HepG2 (cell line): Measurements from ENCODE around the gene SLC25A11. TPM values are rescaled to one million over a fixed set of nuclear protein-coding genes. Genes with fewer than 3 reads are reported as not detected.

ENCODE experiments used
- AKAP8 ChIP-seq: sonication (generic); formaldehyde crosslinking; IDR thresholded peaks from 2 replicates; pipeline ENCODE4 v1.5.1; 2020; ENCODE audit warnings: mild to moderate bottlenecking, missing genetic modification reagents
- BCL6 ChIP-seq: IDR thresholded peaks from 2 replicates; pipeline ENCODE4 v1.6.1; 2016; ENCODE audit warnings: missing genetic modification reagents, missing compliant biosample characterization
- CBFB ChIP-seq: sonication (generic); formaldehyde crosslinking; IDR thresholded peaks from 2 replicates; pipeline ENCODE4 v1.4.0; 2020; ENCODE audit warnings: missing genetic modification reagents
- EEA1 ChIP-seq: sonication (generic); formaldehyde crosslinking; IDR thresholded peaks from 2 replicates; pipeline ENCODE4 v1.5.1; 2020; ENCODE audit warnings: mild to moderate bottlenecking, missing genetic modification reagents, borderline replicate concordance
- ELF1 ChIP-seq: sonication (generic); formaldehyde crosslinking; IDR thresholded peaks from 2 replicates; pipeline ENCODE4 v1.4.0; 2020; ENCODE audit warnings: missing genetic modification reagents
- FOXA3 ChIP-seq: IDR thresholded peaks from 2 replicates; pipeline ENCODE4 v1.6.1; 2016; ENCODE audit warnings: missing genetic modification reagents, missing compliant biosample characterization
- FOXK2 ChIP-seq: fragments of 450-650 bp; IDR thresholded peaks from 2 replicates; pipeline ENCODE4 v1.6.1; 2016
- GATAD1 ChIP-seq: IDR thresholded peaks from 2 replicates; pipeline ENCODE4 v1.6.1; 2016; ENCODE audit warnings: missing genetic modification reagents, missing compliant biosample characterization
- NCOR1 ChIP-seq: fragments of 200-600 bp; sonication (generic); IDR thresholded peaks from 2 replicates; pipeline ENCODE4 v1.7.0; 2017; ENCODE audit warnings: antibody characterized with exemption, low read length, borderline replicate concordance
- NFE2L2 ChIP-seq: fragments of 150-350 bp; IDR thresholded peaks from 2 replicates; pipeline ENCODE4 v1.6.1; 2014; ENCODE audit warnings: low read length
- SMAD3 ChIP-seq: sonication (generic); formaldehyde crosslinking; IDR thresholded peaks from 2 replicates; pipeline ENCODE4 v1.4.0; 2020; ENCODE audit warnings: missing genetic modification reagents
- SRY ChIP-seq: sonication (generic); formaldehyde crosslinking; IDR thresholded peaks from 2 replicates; pipeline ENCODE4 v1.8.0; 2022; ENCODE audit warnings: mild to moderate bottlenecking, missing genetic modification reagents
- TEAD3 ChIP-seq: optimal IDR thresholded peaks from 2 replicates; pipeline ENCODE3; 2016; ENCODE audit warnings: borderline replicate concordance
- TGIF2 ChIP-seq: IDR thresholded peaks from 2 replicates; pipeline ENCODE4 v1.6.1; 2016; ENCODE audit warnings: control low read depth, missing compliant biosample characterization
- ZNF33B ChIP-seq: sonication (generic); formaldehyde crosslinking; IDR thresholded peaks from 2 replicates; pipeline ENCODE4 v1.5.1; 2020; ENCODE audit warnings: mild to moderate bottlenecking, missing genetic modification reagents
- ZNF441 ChIP-seq: sonication (generic); formaldehyde crosslinking; IDR thresholded peaks from 2 replicates; pipeline ENCODE4 v1.7.0; 2021; ENCODE audit warnings: missing genetic modification reagents, borderline replicate concordance
- ZNF556 ChIP-seq: sonication (generic); formaldehyde crosslinking; IDR thresholded peaks from 2 replicates; pipeline ENCODE4 v1.4.0; 2020; ENCODE audit warnings: mild to moderate bottlenecking, missing genetic modification reagents, borderline replicate concordance
- ZNF619 ChIP-seq: sonication (generic); formaldehyde crosslinking; IDR thresholded peaks from 2 replicates; pipeline ENCODE4 v1.4.0; 2020; ENCODE audit warnings: mild to moderate bottlenecking, missing genetic modification reagents
- ZNF782 ChIP-seq: sonication (generic); formaldehyde crosslinking; IDR thresholded peaks from 2 replicates; pipeline ENCODE4 v1.4.0; 2020; ENCODE audit warnings: missing genetic modification reagents, mild to moderate bottlenecking, borderline replicate concordance
- ZNF878 ChIP-seq: sonication (generic); formaldehyde crosslinking; IDR thresholded peaks from 2 replicates; pipeline ENCODE4 v1.8.1; 2023; ENCODE audit warnings: mild to moderate bottlenecking, missing genetic modification reagents, moderate library complexity
- polyA plus RNA-seq, 8 experiments: library from polyadenylated mRNA; depleted of rRNA in 3 of 8; stranded (reverse) in 7 of 8; unstranded in 1 of 8; fragments of >200 nt; fragmentation: Illumina TruSeq in 4 of 8; extraction: Trizol in 4 of 8; gene quantifications; 2 replicates each; pipeline versions ENCODE4 v1.2.1 to v1.2.3, GENCODE V29; 2011 to 2016; ENCODE audit warnings: low read depth in 4 of 8, missing spikeins in 1 of 8, mixed read lengths in 1 of 8; ENCODE audit not compliant: insufficient read depth in 1 of 8
- total RNA-seq, 5 experiments: library from RNA; depleted of rRNA; stranded (reverse); fragments of >200 nt; fragmentation: Illumina TruSeq; extraction: Trizol; gene quantifications; 2 replicates each; pipeline ENCODE4 v1.2.3, GENCODE V29; 2016; ENCODE audit warnings: low read depth in 1 of 5
- TF ChIP-seq, protein P1 (sequence below): sonication (generic); formaldehyde crosslinking; IDR thresholded peaks from 2 replicates; pipeline ENCODE4 v1.5.0; 2020; ENCODE audit warnings: mild to moderate bottlenecking, missing genetic modification reagents, moderate library complexity
- TF ChIP-seq, protein P2 (sequence below), 2 experiments: sonication (generic) in 1 of 2; formaldehyde crosslinking in 1 of 2; IDR thresholded peaks; 2 replicates each; pipeline versions ENCODE4 v1.4.0 to v1.6.1; 2018 to 2020; ENCODE audit warnings: missing genetic modification reagents in 2 of 2, borderline replicate concordance in 1 of 2, low read depth in 1 of 2, mild to moderate bottlenecking in 1 of 2, missing biosample characterization in 1 of 2
- TF ChIP-seq, protein P3 (sequence below): IDR thresholded peaks from 2 replicates; pipeline ENCODE4 v1.6.1; 2016; ENCODE audit warnings: missing compliant biosample characterization, missing genetic modification reagents, borderline replicate concordance
- TF ChIP-seq, protein P4 (sequence below): sonication (generic); formaldehyde crosslinking; conservative IDR thresholded peaks from 2 replicates; pipeline ENCODE4 v1.4.0; 2020; ENCODE audit warnings: missing genetic modification reagents

SLC25A11 gene
- total and polyA plus RNA-seq, 2 of the 13 experiments (the other 11 are each of a cell fraction or from before 2014, with no cell fraction given) = 35.4 to 47.2 TPM

DNA sequence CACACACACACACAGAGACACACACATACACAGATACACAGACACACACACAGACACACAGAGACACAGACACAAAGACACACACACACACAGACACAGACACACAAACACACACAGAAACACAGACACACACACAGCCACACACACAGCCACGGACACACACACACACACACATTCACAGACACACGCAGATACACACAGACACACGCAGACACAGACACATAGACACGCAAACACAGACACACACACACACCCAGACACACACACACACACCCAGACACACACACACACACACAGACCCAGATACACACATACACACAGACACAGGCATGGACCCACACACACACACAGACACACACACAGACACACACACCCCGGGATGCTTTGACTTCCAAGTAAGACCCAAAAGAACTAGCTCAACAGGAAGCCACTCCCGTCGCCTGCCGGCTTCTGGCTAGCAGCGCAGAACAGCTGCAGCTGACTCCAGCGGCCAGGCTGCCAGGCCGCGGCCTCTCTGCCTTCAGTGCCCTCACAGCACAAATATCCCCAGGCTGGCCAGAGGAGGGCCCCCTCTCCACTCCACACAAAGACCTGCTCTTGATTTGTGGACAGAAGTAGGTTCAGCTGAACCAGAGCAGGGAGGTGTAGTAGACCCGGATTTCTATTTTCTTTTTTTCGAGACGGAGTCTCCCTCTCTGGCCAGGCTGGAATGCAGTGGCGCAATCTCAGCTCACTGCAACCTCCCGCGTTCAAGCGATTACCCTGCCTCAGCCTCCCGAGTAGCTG is 30.9 kb downstream of the SLC25A11 start (continued):
- TF ChIP-seq SMAD3 (0 out of 2 replicates have a peak, but pooled peaks have one; percentile 29), ZNF619 (CRISPR knock-in tag) (0 out of 2 replicates have a peak, but pooled peaks have one; percentile 25), NCOR1 (no peak; the same call in 1 of the 2 replicates), ZNF782 (no peak), AKAP8 (CRISPR knock-in tag) (0 out of 2 replicates have a peak, but pooled peaks have one; percentile 15), FOXK2 (peak; percentile 62; the same call in 1 of the 2 replicates), GATAD1 (peak; percentile 49; the same call in 1 of the 2 replicates), TGIF2 (CRISPR knock-in tag) (0 out of 2 replicates have a peak, but pooled peaks have one; percentile 38), SRY (CRISPR knock-in tag) (0 out of 2 replicates have a peak, but pooled peaks have one; percentile 11), ZNF441 (CRISPR knock-in tag) (peak; percentile 63; the same call in 1 of the 2 replicates), EEA1 (CRISPR knock-in tag) (0 out of 2 replicates have a peak, but pooled peaks have one; percentile 34), ELF1 (CRISPR knock-in tag) (peak; percentile 33; the same call in 1 of the 2 replicates), BCL6 (peak; percentile 25; the same call in 1 of the 2 replicates), TEAD3 (peak; percentile 87), ZNF878 (CRISPR knock-in tag) (no peak), NFE2L2 (no peak), CBFB (CRISPR knock-in tag) (no peak), ZNF556 (peak; percentile 65; the same call in 1 of the 2 replicates), FOXA3 (CRISPR knock-in tag) (0 out of 2 replicates have a peak, but pooled peaks have one; percentile 16), ZNF33B (CRISPR knock-in tag) (peak; percentile 56; the same call in 1 of the 2 replicates)
- TF ChIP-seq, protein P1, sequence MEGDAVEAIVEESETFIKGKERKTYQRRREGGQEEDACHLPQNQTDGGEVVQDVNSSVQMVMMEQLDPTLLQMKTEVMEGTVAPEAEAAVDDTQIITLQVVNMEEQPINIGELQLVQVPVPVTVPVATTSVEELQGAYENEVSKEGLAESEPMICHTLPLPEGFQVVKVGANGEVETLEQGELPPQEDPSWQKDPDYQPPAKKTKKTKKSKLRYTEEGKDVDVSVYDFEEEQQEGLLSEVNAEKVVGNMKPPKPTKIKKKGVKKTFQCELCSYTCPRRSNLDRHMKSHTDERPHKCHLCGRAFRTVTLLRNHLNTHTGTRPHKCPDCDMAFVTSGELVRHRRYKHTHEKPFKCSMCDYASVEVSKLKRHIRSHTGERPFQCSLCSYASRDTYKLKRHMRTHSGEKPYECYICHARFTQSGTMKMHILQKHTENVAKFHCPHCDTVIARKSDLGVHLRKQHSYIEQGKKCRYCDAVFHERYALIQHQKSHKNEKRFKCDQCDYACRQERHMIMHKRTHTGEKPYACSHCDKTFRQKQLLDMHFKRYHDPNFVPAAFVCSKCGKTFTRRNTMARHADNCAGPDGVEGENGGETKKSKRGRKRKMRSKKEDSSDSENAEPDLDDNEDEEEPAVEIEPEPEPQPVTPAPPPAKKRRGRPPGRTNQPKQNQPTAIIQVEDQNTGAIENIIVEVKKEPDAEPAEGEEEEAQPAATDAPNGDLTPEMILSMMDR (CRISPR knock-in tag) = peak; percentile 96
- TF ChIP-seq, protein P2, sequence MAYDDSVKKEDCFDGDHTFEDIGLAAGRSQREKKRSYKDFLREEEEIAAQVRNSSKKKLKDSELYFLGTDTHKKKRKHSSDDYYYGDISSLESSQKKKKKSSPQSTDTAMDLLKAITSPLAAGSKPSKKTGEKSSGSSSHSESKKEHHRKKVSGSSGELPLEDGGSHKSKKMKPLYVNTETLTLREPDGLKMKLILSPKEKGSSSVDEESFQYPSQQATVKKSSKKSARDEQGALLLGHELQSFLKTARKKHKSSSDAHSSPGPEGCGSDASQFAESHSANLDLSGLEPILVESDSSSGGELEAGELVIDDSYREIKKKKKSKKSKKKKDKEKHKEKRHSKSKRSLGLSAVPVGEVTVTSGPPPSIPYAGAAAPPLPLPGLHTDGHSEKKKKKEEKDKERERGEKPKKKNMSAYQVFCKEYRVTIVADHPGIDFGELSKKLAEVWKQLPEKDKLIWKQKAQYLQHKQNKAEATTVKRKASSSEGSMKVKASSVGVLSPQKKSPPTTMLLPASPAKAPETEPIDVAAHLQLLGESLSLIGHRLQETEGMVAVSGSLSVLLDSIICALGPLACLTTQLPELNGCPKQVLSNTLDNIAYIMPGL (CRISPR knock-in tag; IDR thresholded peaks at IDR 0.05; ENCODE audit: borderline replicate concordance in 1 of 2, low read depth in 1 of 2) = peak; percentile 84 to 93
- TF ChIP-seq, protein P3, sequence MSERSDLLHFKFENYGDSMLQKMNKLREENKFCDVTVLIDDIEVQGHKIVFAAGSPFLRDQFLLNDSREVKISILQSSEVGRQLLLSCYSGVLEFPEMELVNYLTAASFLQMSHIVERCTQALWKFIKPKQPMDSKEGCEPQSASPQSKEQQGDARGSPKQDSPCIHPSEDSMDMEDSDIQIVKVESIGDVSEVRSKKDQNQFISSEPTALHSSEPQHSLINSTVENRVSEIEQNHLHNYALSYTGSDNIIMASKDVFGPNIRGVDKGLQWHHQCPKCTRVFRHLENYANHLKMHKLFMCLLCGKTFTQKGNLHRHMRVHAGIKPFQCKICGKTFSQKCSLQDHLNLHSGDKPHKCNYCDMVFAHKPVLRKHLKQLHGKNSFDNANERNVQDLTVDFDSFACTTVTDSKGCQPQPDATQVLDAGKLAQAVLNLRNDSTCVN (CRISPR knock-in tag) = 0 out of 2 replicates have a peak, but pooled peaks have one; percentile 20
- TF ChIP-seq, protein P4, sequence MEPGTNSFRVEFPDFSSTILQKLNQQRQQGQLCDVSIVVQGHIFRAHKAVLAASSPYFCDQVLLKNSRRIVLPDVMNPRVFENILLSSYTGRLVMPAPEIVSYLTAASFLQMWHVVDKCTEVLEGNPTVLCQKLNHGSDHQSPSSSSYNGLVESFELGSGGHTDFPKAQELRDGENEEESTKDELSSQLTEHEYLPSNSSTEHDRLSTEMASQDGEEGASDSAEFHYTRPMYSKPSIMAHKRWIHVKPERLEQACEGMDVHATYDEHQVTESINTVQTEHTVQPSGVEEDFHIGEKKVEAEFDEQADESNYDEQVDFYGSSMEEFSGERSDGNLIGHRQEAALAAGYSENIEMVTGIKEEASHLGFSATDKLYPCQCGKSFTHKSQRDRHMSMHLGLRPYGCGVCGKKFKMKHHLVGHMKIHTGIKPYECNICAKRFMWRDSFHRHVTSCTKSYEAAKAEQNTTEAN (CRISPR knock-in tag) = 0 out of 2 replicates have a peak, but pooled peaks have one; percentile 3
